Vagina (tissue), 2 donors: ENCODE results near the gene RTRAF. TPM values are rescaled to one million over a fixed set of nuclear protein-coding genes. Genes with fewer than 3 reads are reported as not detected.

Source experiments
- DNase-seq, 2 donors: peaks; one replicate each; pipeline ENCODE4 v3.0.0-alpha.2; 2017; ENCODE audit errors: extremely low spot score in 2 of 2
- H3K27ac ChIP-seq: fragments of 200-600 bp; sonication (generic); one replicate; pipeline ENCODE4 v1.5.1; 2019
- H3K27me3 ChIP-seq: fragments of 200-600 bp; sonication (generic); one replicate; pipeline ENCODE4 v1.5.1; 2019
- H3K36me3 ChIP-seq, 2 donors: fragments of 200-600 bp; sonication (generic); one replicate each; pipeline ENCODE4 v1.5.1; 2017 to 2019
- H3K4me1 ChIP-seq: fragments of 200-600 bp; sonication (generic); one replicate; pipeline ENCODE4 v1.5.1; 2019
- H3K4me3 ChIP-seq, 2 donors: fragments of 200-600 bp; sonication (generic); 1 replicate in 1 of 2; 2 replicates in 1 of 2; pipeline ENCODE4 v1.5.1; 2016 to 2019
- H3K9me3 ChIP-seq: fragments of 200-600 bp; sonication (generic); one replicate; pipeline ENCODE4 v1.5.1; 2019
- CTCF ChIP-seq, 3 experiments: fragments of 450-650 bp in 2 of 3; fragments of 200-600 bp in 1 of 3; sonication (generic) in 1 of 3; IDR thresholded peaks; one replicate each; pipeline ENCODE4 v1.5.1; 2017 to 2019; ENCODE audit warnings: antibody characterized with exemption in 3 of 3, mild to moderate bottlenecking in 2 of 3, moderate library complexity in 2 of 3
- POLR2A ChIP-seq, 2 donors: fragments of 450-650 bp; IDR thresholded peaks; one replicate each; pipeline ENCODE4 v1.6.1; 2017; ENCODE audit warnings: antibody characterized with exemption in 2 of 2, mild to moderate bottlenecking in 2 of 2, moderate library complexity in 2 of 2
- POLR2AphosphoS5 ChIP-seq, 2 donors: sonication (generic); formaldehyde crosslinking; IDR thresholded peaks; one replicate each; pipeline ENCODE4 v1.9.0; 2017; ENCODE audit warnings: antibody characterized with exemption in 2 of 2, mild to moderate bottlenecking in 2 of 2, low read depth in 1 of 2; ENCODE audit not compliant: insufficient read depth in 1 of 2
- intact Hi-C: fragments of 100-400 bp; cut with DNase I; formaldehyde crosslinking; loops from one replicate; pipeline ENCODE4 v1.15.1; 2023
- total RNA-seq: library from RNA; depleted of rRNA; stranded (reverse); fragments of >200 nt; gene quantifications from one replicate; pipeline ENCODE4 v1.2.3, GENCODE V29; 2016

RTRAF gene
- total RNA-seq, 1 donor from 2014 or later: 35.4 TPM

GRCh38 chr14:52049721-52050588 is 60.6 kb downstream of the RTRAF start:
- TF ChIP-seq POLR2A (IDR thresholded peaks at IDR 0.05): no peak
- no peak for DNase-seq

DNA sequence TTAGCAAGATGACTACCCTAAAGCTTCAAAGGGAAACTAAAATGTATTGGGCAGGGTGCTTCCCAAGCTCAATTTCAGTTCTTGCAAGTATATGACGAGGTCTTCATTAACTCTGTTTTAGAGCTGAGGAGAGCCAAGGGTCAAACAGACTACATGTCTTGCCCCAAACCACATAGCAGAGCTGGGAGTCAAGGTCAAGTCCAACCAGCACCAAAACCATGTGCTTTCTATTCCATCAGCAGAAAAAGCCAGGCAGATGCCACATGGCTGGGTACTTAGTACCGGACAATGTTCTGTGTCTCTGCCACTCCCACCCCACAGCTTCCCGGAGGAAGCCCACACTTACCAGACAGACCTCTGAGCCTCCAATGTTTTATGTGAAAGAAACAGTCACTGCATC is 61.9 kb downstream of the RTRAF start:
- DNase-seq: peak in 1 of 2 donors; percentile 70
- peak overlapping the region; percentile 44 for H3K27ac ChIP-seq
- no peaks in the 10 kb centered on the region for H3K27me3 ChIP-seq
- peaks cover 34% of the 10 kb centered on the region for H3K4me1 ChIP-seq
- no peaks in the 10 kb centered on the region for H3K36me3 ChIP-seq
- no peak overlapping the region for H3K4me3 ChIP-seq
- TF ChIP-seq CTCF (IDR thresholded peaks at IDR 0.05) (no peak), POLR2AphosphoS5 (IDR thresholded peaks at IDR 0.05; ENCODE audit: insufficient read depth in 1 of 2, low read depth in 1 of 2) (no peak), POLR2A (IDR thresholded peaks at IDR 0.05) (no peak)
- intact Hi-C loops: no loop called here
- no peaks in the 10 kb centered on the region for H3K9me3 ChIP-seq

More at GRCh38 chr14:52049721-52050588, 60.6 kb downstream of the RTRAF start:
- Histone ChIP-seq H3K27me3 (no peaks in the 10 kb centered on the region), H3K9me3 (no peaks in the 10 kb centered on the region), H3K4me3 (no peak overlapping the region), H3K27ac (no peak overlapping the region), H3K36me3 (no peaks in the 10 kb centered on the region), H3K4me1 (peaks cover 43% of the 10 kb centered on the region)
- intact Hi-C loops: no loop called here

DNA sequence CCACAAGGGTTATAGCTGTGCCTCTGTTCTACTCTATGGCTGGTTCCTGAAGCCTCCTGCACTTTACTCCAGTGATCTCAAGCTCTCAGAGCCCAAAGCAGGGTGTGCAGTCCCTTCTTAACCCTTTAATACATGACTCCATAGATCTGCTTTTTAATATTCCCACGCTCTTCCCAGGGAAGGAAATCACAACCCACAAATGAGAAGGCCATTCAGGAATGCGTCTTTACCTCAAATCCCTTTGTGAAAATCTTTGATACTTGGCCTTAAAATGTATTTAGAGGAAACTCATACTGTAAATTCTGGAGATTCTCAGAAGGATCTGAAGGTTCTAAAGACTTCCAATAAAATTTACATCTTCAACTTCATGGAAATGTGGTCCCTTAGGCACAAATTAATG is 62.5 kb downstream of the RTRAF start:
- H3K4me3 ChIP-seq: no peak overlapping the region
- H3K27me3 ChIP-seq: no peaks in the 10 kb centered on the region
- peak overlapping the region; percentile 44 for H3K27ac ChIP-seq
- H3K36me3 ChIP-seq: no peaks in the 10 kb centered on the region
- no peak for TF ChIP-seq POLR2AphosphoS5 (IDR thresholded peaks at IDR 0.05; ENCODE audit: insufficient read depth in 1 of 2, low read depth in 1 of 2)
- TF ChIP-seq CTCF (IDR thresholded peaks at IDR 0.05): no peak
- no peak for TF ChIP-seq POLR2A (IDR thresholded peaks at IDR 0.05)
- no peak for DNase-seq
- H3K9me3 ChIP-seq: no peaks in the 10 kb centered on the region
- H3K4me1 ChIP-seq: peaks cover 34% of the 10 kb centered on the region
- intact Hi-C loops: no loop called here

- H3K9me3 ChIP-seq: no peaks in the 10 kb centered on the region
- peak overlapping the region; percentile 44 for H3K27ac ChIP-seq
- H3K4me1 ChIP-seq: peaks cover 34% of the 10 kb centered on the region
- peak in 1 of 2 donors; percentile 19 for TF ChIP-seq POLR2AphosphoS5 (IDR thresholded peaks at IDR 0.05; ENCODE audit: insufficient read depth in 1 of 2, low read depth in 1 of 2)
- TF ChIP-seq POLR2A (IDR thresholded peaks at IDR 0.05): no peak
- intact Hi-C loops: no loop called here
- DNase-seq: peak in 1 of 2 donors; percentile 86
- no peaks in the 10 kb centered on the region for H3K27me3 ChIP-seq
- no peaks in the 10 kb centered on the region for H3K36me3 ChIP-seq
- no peak overlapping the region for H3K4me3 ChIP-seq
Measured at GRCh38 chr14:52052288-52052943, 63.1 kb downstream of the RTRAF start.

- H3K27me3 ChIP-seq: no peaks in the 10 kb centered on the region
- no peak overlapping the region for H3K27ac ChIP-seq
- H3K9me3 ChIP-seq: no peaks in the 10 kb centered on the region
- peak in 1 of 2 donors; percentile 75 for DNase-seq
- TF ChIP-seq POLR2A (IDR thresholded peaks at IDR 0.05): no peak
- no peaks in the 10 kb centered on the region for H3K36me3 ChIP-seq
- H3K4me3 ChIP-seq: no peak overlapping the region
- H3K4me1 ChIP-seq: peaks cover 34% of the 10 kb centered on the region
- intact Hi-C loops: no loop called here
Measured at GRCh38 chr14:52053044-52053443, 63.7 kb downstream of the RTRAF start.

- no peak overlapping the region for H3K4me3 ChIP-seq
- H3K36me3 ChIP-seq: no peaks in the 10 kb centered on the region
- H3K27ac ChIP-seq: no peak overlapping the region
- no peaks in the 10 kb centered on the region for H3K27me3 ChIP-seq
- intact Hi-C loops: no loop called here
- no peak for DNase-seq
- no peak for TF ChIP-seq CTCF (IDR thresholded peaks at IDR 0.05)
- peaks cover 34% of the 10 kb centered on the region for H3K4me1 ChIP-seq
- no peaks in the 10 kb centered on the region for H3K9me3 ChIP-seq
Measured at GRCh38 chr14:52054678-52055077, 65.3 kb downstream of the RTRAF start.
